Right ventricle myocardium superior (tissue), 1 donor: ENCODE results near the gene LRP10. TPM values are rescaled to one million over a fixed set of nuclear protein-coding genes. Genes with fewer than 3 reads are reported as not detected.

Experiments used
- ATAC-seq: fragments of 200-7000 bp; cut with Tn5 transposase; one replicate; pipeline ENCODE4 v1.9.1; 2020; ENCODE audit warnings: mild to moderate bottlenecking; ENCODE audit not compliant: poor library complexity
- DNase-seq: peaks from one replicate; pipeline ENCODE4 v3.0.0-alpha.2; 2020
- intact Hi-C: fragments of 100-400 bp; cut with DNase I; formaldehyde crosslinking; loops from one replicate; pipeline ENCODE4 v1.11.2; 2022
- total RNA-seq: library from RNA; stranded (reverse); fragmentation: NEBNext Ultra II Directional; extraction: Animal tissue kit (Norgen Biotek cat#: 25700); gene quantifications from one replicate; pipeline ENCODE4 v1.2.1, GENCODE V29; 2021
- donor health status: DM: no; HTN: yes; CAD: no; lungs with severe emphysema.

LRP10 gene
- total RNA-seq, 1 donor from 2014 or later, result 50.8 TPM

- ATAC-seq, result no peak
- intact Hi-C loops, result no loop called here
Measured at GRCh38 chr14:22883173-22883976, 11.8 kb downstream of the LRP10 start, which contains the start of gene REM2. Gene REM2, plus strand, starts transcription at chr14:22883222. Its CDS starts 66 bp downstream, at chr14:22883288.

GRCh38 chr14:22884076-22884737, 12.7 kb downstream of the LRP10 start:
- DNase-seq (no peak), ATAC-seq (no peak)
- intact Hi-C loops, result no loop called here

More at GRCh38 chr14:22883173-22883976, 11.8 kb downstream of the LRP10 start, which contains the start of gene REM2:
- DNase-seq, result no peak

GRCh38 chr14:22884738-22885523, 13.4 kb downstream of the LRP10 start:
- intact Hi-C loops, result no loop called here
- ATAC-seq, result no peak
- no peak for DNase-seq

- intact Hi-C loops, result no loop called here
- no peak for DNase-seq
- no peak for ATAC-seq
Measured at GRCh38 chr14:22885975-22886374, 14.4 kb downstream of the LRP10 start.

GRCh38 chr14:22886500-22887259, 15.1 kb downstream of the LRP10 start:
- intact Hi-C loops, result no loop called here
- ATAC-seq (peak; percentile 88), DNase-seq (peak; percentile 75)

- DNase-seq, result no peak
- intact Hi-C loops, result no loop called here
Measured at GRCh38 chr14:22887260-22887989, 15.9 kb downstream of the LRP10 start.

GRCh38 chr14:22887990-22888378, 16.4 kb downstream of the LRP10 start:
- no peak for DNase-seq

More at GRCh38 chr14:22887260-22887989, 15.9 kb downstream of the LRP10 start:
- peak; percentile 29 for ATAC-seq

GRCh38 chr14:22888662-22889061, 17.1 kb downstream of the LRP10 start:
- ATAC-seq (no peak), DNase-seq (no peak)
- intact Hi-C loops, result no loop called here

More at GRCh38 chr14:22887990-22888378, 16.4 kb downstream of the LRP10 start:
- ATAC-seq, result no peak
- intact Hi-C loops, result no loop called here

GRCh38 chr14:22890416-22890815, 18.9 kb downstream of the LRP10 start:
- intact Hi-C loops, result no loop called here
- DNase-seq (no peak), ATAC-seq (no peak)

- ATAC-seq (no peak), DNase-seq (no peak)
- intact Hi-C loops, result no loop called here
Measured at GRCh38 chr14:22892488-22892887, 20.9 kb downstream of the LRP10 start.

- intact Hi-C loops, result no loop called here
- DNase-seq, result no peak
- ATAC-seq, result no peak
Measured at GRCh38 chr14:22893706-22894105, 22.2 kb downstream of the LRP10 start.

GRCh38 chr14:22895402-22895801, 23.9 kb downstream of the LRP10 start:
- ATAC-seq (no peak), DNase-seq (no peak)
- intact Hi-C loops, result no loop called here

GRCh38 chr14:22896356-22896755, 24.8 kb downstream of the LRP10 start:
- ATAC-seq (no peak), DNase-seq (no peak)
- intact Hi-C loops, result no loop called here

GRCh38 chr14:22896760-22897159, 25.2 kb downstream of the LRP10 start:
- ATAC-seq, result no peak
- intact Hi-C loops, result no loop called here
- DNase-seq, result no peak

- intact Hi-C loops, result no loop called here
- ATAC-seq, result no peak
Measured at GRCh38 chr14:22897357-22897756, 25.8 kb downstream of the LRP10 start.

GRCh38 chr14:22898302-22899090, 27.0 kb downstream of the LRP10 start:
- intact Hi-C loops, result no loop called here
- ATAC-seq (no peak), DNase-seq (no peak)

More at GRCh38 chr14:22897357-22897756, 25.8 kb downstream of the LRP10 start:
- no peak for DNase-seq
